Mesendoderm (in vitro differentiated cells): ENCODE data around the gene CREB3L1.

Source experiments
- DNase-seq: peaks from one replicate; pipeline ENCODE4 v3.0.0; 2013
- H2AK5ac ChIP-seq: 2 replicates; pipeline ENCODE4 v1.6.1; 2013; ENCODE audit warnings: low read length, inconsistent platforms
- H2BK120ac ChIP-seq: 2 replicates; pipeline ENCODE4 v1.6.1; 2013; ENCODE audit warnings: low read depth, mild to moderate bottlenecking, low read length, moderate library complexity, mixed read lengths
- H2BK15ac ChIP-seq: replicated peaks from 2 replicates; pipeline ENCODE4 v1.6.1; 2013; ENCODE audit warnings: low read depth, mild to moderate bottlenecking, moderate library complexity
- H2BK5ac ChIP-seq: 2 replicates; pipeline ENCODE4 v1.6.1; 2013; ENCODE audit warnings: low read length, inconsistent platforms
- H3K18ac ChIP-seq: 2 replicates; pipeline ENCODE4 v1.6.1; 2013; ENCODE audit warnings: mild to moderate bottlenecking, low read length, mixed read lengths
- H3K23ac ChIP-seq: one replicate; pipeline ENCODE4 v1.6.1; 2013; ENCODE audit warnings: low read length
- H3K27ac ChIP-seq: 2 replicates; pipeline ENCODE4 v1.5.1; 2013; ENCODE audit warnings: low read depth, mild to moderate bottlenecking, inconsistent platforms, low read length, moderate library complexity
- H3K27me3 ChIP-seq: 2 replicates; pipeline ENCODE4 v1.6.1; 2013; ENCODE audit warnings: low read length, control low read depth, mild to moderate bottlenecking, inconsistent platforms; ENCODE audit not compliant: insufficient read depth, poor library complexity
- H3K36me3 ChIP-seq: 2 replicates; pipeline ENCODE4 v1.6.1; 2013; ENCODE audit warnings: low read length, inconsistent platforms; ENCODE audit not compliant: control insufficient read depth, insufficient read depth
- H3K4ac ChIP-seq: one replicate; pipeline ENCODE4 v1.6.1; 2013; ENCODE audit warnings: low read depth, mild to moderate bottlenecking, low read length, moderate library complexity
- H3K4me1 ChIP-seq: 2 replicates; pipeline ENCODE4 v1.6.1; 2013; ENCODE audit warnings: low read depth, low read length, inconsistent platforms; ENCODE audit not compliant: control insufficient read depth
- H3K4me2 ChIP-seq: 2 replicates; pipeline ENCODE4 v1.6.1; 2013; ENCODE audit warnings: low read length
- H3K4me3 ChIP-seq: 2 replicates; pipeline ENCODE4 v1.5.1; 2013; ENCODE audit warnings: mild to moderate bottlenecking, low read length
- H3K56ac ChIP-seq: one replicate; pipeline ENCODE4 v1.6.1; 2013; ENCODE audit warnings: low read length
- H3K79me1 ChIP-seq: 2 replicates; pipeline ENCODE4 v1.6.1; 2013; ENCODE audit warnings: low read length, inconsistent platforms
- H3K79me2 ChIP-seq: 2 replicates; pipeline ENCODE4 v1.6.1; 2013; ENCODE audit warnings: mild to moderate bottlenecking, low read length; ENCODE audit not compliant: control insufficient read depth, insufficient read depth
- H3K9ac ChIP-seq: 2 replicates; pipeline ENCODE4 v1.6.1; 2013; ENCODE audit warnings: low read length, inconsistent platforms
- H4K5ac ChIP-seq: one replicate; pipeline ENCODE4 v1.6.1; 2013; ENCODE audit warnings: low read length
- H4K8ac ChIP-seq: one replicate; pipeline ENCODE4 v1.6.1; 2013; ENCODE audit warnings: low read depth, mild to moderate bottlenecking, control low read depth, low read length, moderate library complexity
- WGBS: extraction: QIAGEN DNeasy Blood & Tissue Kit; methylation state at CpG from one replicate; pipeline ENCODE4 v1.1.7; 2013; ENCODE audit warnings: low lambda C conversion rate, missing lambda C conversion rate; ENCODE audit not compliant: insufficient coverage; ENCODE audit errors: extremely low coverage; 5-methylcytosine and 5-hydroxymethylcytosine counted together

The CREB3L1 gene

GRCh38 chr11:46273511-46274205, 3.8 kb upstream of the CREB3L1 start:
- Histone ChIP-seq H3K27ac (no peak overlapping the region), H3K56ac (no peak overlapping the region), H3K4ac (no peak overlapping the region), H2BK15ac (no peak overlapping the region), H2BK120ac (no peak overlapping the region), H4K5ac (no peak overlapping the region), H3K4me1 (peaks cover 6% of the 10 kb centered on the region), H2BK5ac (no peak overlapping the region), H3K4me2 (no peak overlapping the region), H2AK5ac (no peak overlapping the region), H4K8ac (no peak overlapping the region), H3K36me3 (no peaks in the 10 kb centered on the region), H3K23ac (no peak overlapping the region), H3K79me1 (no peaks in the 10 kb centered on the region), H3K9ac (no peak overlapping the region), H3K4me3 (no peak overlapping the region), H3K27me3 (no peaks in the 10 kb centered on the region), H3K79me2 (no peaks in the 10 kb centered on the region), H3K18ac (no peak overlapping the region)
- no peak for DNase-seq
- no CpG with 5 or more reads among the region's 7 CpGs for WGBS

GRCh38 chr11:46275964-46276641, 1.4 kb upstream of the CREB3L1 start:
- no CpG with 5 or more reads among the region's 6 CpGs for WGBS

GRCh38 chr11:46277313-46277621, 195 bp upstream of the CREB3L1 start:
- H2BK120ac ChIP-seq = no peak overlapping the region
- H3K9ac ChIP-seq = no peak overlapping the region
- no CpG with 5 or more reads among the region's 8 CpGs for WGBS
- H3K79me2 ChIP-seq = no peaks in the 10 kb centered on the region
- no peak overlapping the region for H3K56ac ChIP-seq
- H3K27ac ChIP-seq = no peak overlapping the region
- no peak overlapping the region for H3K18ac ChIP-seq
- no peak overlapping the region for H2BK5ac ChIP-seq
- no peak overlapping the region for H2BK15ac ChIP-seq
- peaks cover 18% of the 10 kb centered on the region for H3K4me1 ChIP-seq
- no peak overlapping the region for H4K5ac ChIP-seq
- no peaks in the 10 kb centered on the region for H3K27me3 ChIP-seq
- no peaks in the 10 kb centered on the region for H3K36me3 ChIP-seq
- no peak for DNase-seq
- H3K23ac ChIP-seq = no peak overlapping the region
- no peak overlapping the region for H4K8ac ChIP-seq
- no peak overlapping the region for H3K4ac ChIP-seq
- no peaks in the 10 kb centered on the region for H3K79me1 ChIP-seq
- no peak overlapping the region for H2AK5ac ChIP-seq
- H3K4me2 ChIP-seq = no peak overlapping the region
- H3K4me3 ChIP-seq = no peak overlapping the region

More at GRCh38 chr11:46275964-46276641, 1.4 kb upstream of the CREB3L1 start:
- H3K79me2 ChIP-seq = no peaks in the 10 kb centered on the region
- H4K5ac ChIP-seq = no peak overlapping the region
- no peak for DNase-seq
- H2BK15ac ChIP-seq = no peak overlapping the region
- H3K4me3 ChIP-seq = no peak overlapping the region
- no peaks in the 10 kb centered on the region for H3K36me3 ChIP-seq
- H3K9ac ChIP-seq = no peak overlapping the region
- H3K27me3 ChIP-seq = no peaks in the 10 kb centered on the region
- no peak overlapping the region for H3K23ac ChIP-seq
- no peak overlapping the region for H3K4ac ChIP-seq
- H2BK5ac ChIP-seq = no peak overlapping the region
- H3K79me1 ChIP-seq = no peaks in the 10 kb centered on the region
- peaks cover 12% of the 10 kb centered on the region for H3K4me1 ChIP-seq
- H3K56ac ChIP-seq = peak overlapping the region; percentile 30
- H4K8ac ChIP-seq = no peak overlapping the region
- no peak overlapping the region for H3K4me2 ChIP-seq
- H3K27ac ChIP-seq = no peak overlapping the region
- no peak overlapping the region for H2AK5ac ChIP-seq
- no peak overlapping the region for H2BK120ac ChIP-seq
- H3K18ac ChIP-seq = no peak overlapping the region

- peak overlapping the region; percentile 53 for H3K18ac ChIP-seq
- no peak overlapping the region for H2BK120ac ChIP-seq
- H3K4ac ChIP-seq = peak overlapping the region; percentile 44
- no peaks in the 10 kb centered on the region for H3K36me3 ChIP-seq
- peak overlapping the region; percentile 89 for H3K56ac ChIP-seq
- no CpG with 5 or more reads among the region's 22 CpGs for WGBS
- no peaks in the 10 kb centered on the region for H3K27me3 ChIP-seq
- H2AK5ac ChIP-seq = no peak overlapping the region
- H2BK15ac ChIP-seq = no peak overlapping the region
- H3K79me2 ChIP-seq = no peaks in the 10 kb centered on the region
- H3K27ac ChIP-seq = no peak overlapping the region
- H3K9ac ChIP-seq = peak overlapping the region; percentile 81
- H3K4me2 ChIP-seq = peak overlapping the region; percentile 90
- H2BK5ac ChIP-seq = no peak overlapping the region
- DNase-seq = peak; percentile 79
- H4K8ac ChIP-seq = no peak overlapping the region
- no peak overlapping the region for H4K5ac ChIP-seq
- H3K4me1 ChIP-seq = peaks cover 17% of the 10 kb centered on the region
- H3K79me1 ChIP-seq = no peaks in the 10 kb centered on the region
- H3K23ac ChIP-seq = no peak overlapping the region
- H3K4me3 ChIP-seq = peak overlapping the region; percentile 67
Measured at GRCh38 chr11:46278387-46279125, 1.1 kb downstream of the CREB3L1 start.

GRCh38 chr11:46279126-46280099, 2.0 kb downstream of the CREB3L1 start:
- Histone ChIP-seq H3K9ac (peak overlapping the region; percentile 81), H2BK120ac (no peak overlapping the region), H3K36me3 (no peaks in the 10 kb centered on the region), H3K4me3 (no peak overlapping the region), H3K79me2 (no peaks in the 10 kb centered on the region), H3K18ac (peak overlapping the region; percentile 53), H3K27me3 (no peaks in the 10 kb centered on the region), H2BK5ac (no peak overlapping the region), H4K8ac (no peak overlapping the region), H3K4me1 (peaks cover 17% of the 10 kb centered on the region), H3K4me2 (no peak overlapping the region), H3K79me1 (no peaks in the 10 kb centered on the region), H3K56ac (peak overlapping the region; percentile 89), H2BK15ac (no peak overlapping the region), H3K23ac (peak overlapping the region; percentile 61), H4K5ac (no peak overlapping the region), H2AK5ac (no peak overlapping the region), H3K27ac (no peak overlapping the region), H3K4ac (no peak overlapping the region)
- DNase-seq = no peak
- WGBS = no CpG with 5 or more reads among the region's 15 CpGs
